HEK293 (cell line): ENCODE data around the gene NCAPG.

Experiments
- CTCF ChIA-PET: fragments of 350-600 bp; formaldehyde crosslinking; extraction: SDS; loops from one replicate; lab custom pipeline; 2021; ENCODE audit warnings: antibody characterized with exemption; lab: Yijun Ruan, JAX
- POLR2A ChIA-PET: fragments of 300-600 bp; formaldehyde crosslinking; extraction: SDS; loops from one replicate; lab custom pipeline; 2020; ENCODE audit warnings: antibody characterized with exemption, inconsistent platforms; lab: Yijun Ruan, JAX
- H3K27ac ChIP-seq: fragments of 200-500 bp; sonication (Bioruptor generic); 2 replicates; pipeline ENCODE4 v1.5.1; 2014; ENCODE audit warnings: low read depth, low read length, control low read depth, inconsistent platforms; ENCODE audit errors: extremely low read depth
- H3K36me3 ChIP-seq, 2 experiments: fragments of 200-500 bp in 1 of 2; sonication (Bioruptor generic) in 1 of 2; 1 replicate in 1 of 2; 2 replicates in 1 of 2; pipeline ENCODE4 v1.5.1; 2014 to 2017; ENCODE audit warnings: inconsistent platforms in 2 of 2, low read length in 2 of 2; ENCODE audit not compliant: control insufficient read depth in 2 of 2, insufficient read depth in 1 of 2
- H3K4me1 ChIP-seq: fragments of 200-500 bp; sonication (Bioruptor generic); 2 replicates; pipeline ENCODE4 v1.5.1; 2014; ENCODE audit warnings: mild to moderate bottlenecking, low read length, inconsistent platforms; ENCODE audit not compliant: control insufficient read depth, insufficient read depth
- H3K4me3 ChIP-seq: 2 replicates; pipeline ENCODE4 v1.5.1; 2011; ENCODE audit warnings: low read depth, mild to moderate bottlenecking, control low read depth, low read length, moderate library complexity
- H3K9me3 ChIP-seq: fragments of 200-500 bp; sonication (Bioruptor generic); 2 replicates; pipeline ENCODE4 v1.5.1; 2014; ENCODE audit warnings: low read depth, low read length, inconsistent platforms; ENCODE audit not compliant: control insufficient read depth, insufficient read depth
- BCL11A ChIP-seq: fragments of 450-650 bp; formaldehyde crosslinking; IDR thresholded peaks from 2 replicates; pipeline ENCODE4 v1.5.1; 2016; ENCODE audit warnings: low read depth, missing biosample characterization, missing genetic modification characterization
- GLIS2 ChIP-seq: fragments of 450-650 bp; formaldehyde crosslinking; IDR thresholded peaks from 2 replicates; pipeline ENCODE4 v1.5.1; 2016; ENCODE audit warnings: missing biosample characterization, missing genetic modification characterization
- KLF7 ChIP-seq: fragments of 450-650 bp; formaldehyde crosslinking; IDR thresholded peaks from 2 replicates; pipeline ENCODE4 v1.5.1; 2016; ENCODE audit warnings: missing biosample characterization, missing genetic modification characterization, borderline replicate concordance
- REPIN1 ChIP-seq: fragments of 450-650 bp; formaldehyde crosslinking; IDR thresholded peaks from 2 replicates; pipeline ENCODE4 v1.5.1; 2017; ENCODE audit warnings: missing biosample characterization, missing genetic modification characterization, low read depth
- SP2 ChIP-seq: fragments of 450-650 bp; formaldehyde crosslinking; IDR thresholded peaks from 2 replicates; pipeline ENCODE4 v1.5.1; 2016; ENCODE audit warnings: missing biosample characterization, missing genetic modification characterization
- ZBTB21 ChIP-seq: fragments of 450-650 bp; formaldehyde crosslinking; IDR thresholded peaks from 2 replicates; pipeline ENCODE4 v1.5.1; 2017; ENCODE audit warnings: missing biosample characterization, missing genetic modification characterization
- ZNF155 ChIP-seq: fragments of 450-650 bp; formaldehyde crosslinking; IDR thresholded peaks from 2 replicates; pipeline ENCODE4 v1.5.1; 2016; ENCODE audit warnings: missing biosample characterization, missing genetic modification characterization
- ZNF202 ChIP-seq: fragments of 450-650 bp; formaldehyde crosslinking; IDR thresholded peaks from 2 replicates; pipeline ENCODE4 v1.5.1; 2016; ENCODE audit warnings: missing biosample characterization, missing genetic modification characterization, borderline replicate concordance
- ZNF211 ChIP-seq: fragments of 450-650 bp; formaldehyde crosslinking; IDR thresholded peaks from 2 replicates; pipeline ENCODE4 v1.5.1; 2016; ENCODE audit warnings: low read depth, missing biosample characterization, missing genetic modification characterization
- ZNF23 ChIP-seq: fragments of 450-650 bp; formaldehyde crosslinking; IDR thresholded peaks from 2 replicates; pipeline ENCODE4 v1.5.1; 2016; ENCODE audit warnings: missing biosample characterization, missing genetic modification characterization, borderline replicate concordance
- ZNF292 ChIP-seq: fragments of 450-650 bp; formaldehyde crosslinking; IDR thresholded peaks from 2 replicates; pipeline ENCODE4 v1.5.1; 2016; ENCODE audit warnings: low read depth, missing biosample characterization, missing genetic modification characterization, borderline replicate concordance
- ZNF354C ChIP-seq: fragments of 450-650 bp; formaldehyde crosslinking; IDR thresholded peaks from 2 replicates; pipeline ENCODE4 v1.5.1; 2016; ENCODE audit warnings: missing biosample characterization, missing genetic modification characterization, low read depth, borderline replicate concordance
- ZNF416 ChIP-seq: fragments of 450-650 bp; formaldehyde crosslinking; IDR thresholded peaks from 2 replicates; pipeline ENCODE4 v1.5.1; 2016; ENCODE audit warnings: missing biosample characterization, missing genetic modification characterization
- ZNF549 ChIP-seq: fragments of 450-650 bp; IDR thresholded peaks from 2 replicates; pipeline ENCODE4 v1.5.1; 2018; ENCODE audit warnings: missing biosample characterization, missing genetic modification characterization, mild to moderate bottlenecking, inconsistent platforms, moderate library complexity
- ZNF664 ChIP-seq: fragments of 450-650 bp; formaldehyde crosslinking; IDR thresholded peaks from 2 replicates; pipeline ENCODE4 v1.5.1; 2016; ENCODE audit warnings: missing biosample characterization, missing genetic modification characterization
- ZNF670 ChIP-seq: fragments of 450-650 bp; formaldehyde crosslinking; IDR thresholded peaks from 2 replicates; pipeline ENCODE4 v1.5.1; 2016; ENCODE audit warnings: missing biosample characterization, missing genetic modification characterization, low read depth
- ZNF837 ChIP-seq: fragments of 450-650 bp; formaldehyde crosslinking; IDR thresholded peaks from 2 replicates; pipeline ENCODE4 v1.5.1; 2016; ENCODE audit warnings: missing biosample characterization, missing genetic modification characterization
- TF ChIP-seq, protein P1 (sequence below): fragments of 450-650 bp; formaldehyde crosslinking; conservative IDR thresholded peaks from 2 replicates; pipeline ENCODE4 v1.5.1; 2016; ENCODE audit warnings: low read depth, missing biosample characterization, missing genetic modification characterization
- TF ChIP-seq, protein P2 (sequence below): fragments of 450-650 bp; formaldehyde crosslinking; IDR thresholded peaks from 2 replicates; pipeline ENCODE4 v1.5.1; 2016; ENCODE audit warnings: missing biosample characterization, missing genetic modification characterization
- TF ChIP-seq, protein P3 (sequence below): fragments of 450-650 bp; formaldehyde crosslinking; IDR thresholded peaks from 2 replicates; pipeline ENCODE4 v1.5.1; 2016; ENCODE audit warnings: missing biosample characterization, missing genetic modification characterization

The NCAPG gene

DNA sequence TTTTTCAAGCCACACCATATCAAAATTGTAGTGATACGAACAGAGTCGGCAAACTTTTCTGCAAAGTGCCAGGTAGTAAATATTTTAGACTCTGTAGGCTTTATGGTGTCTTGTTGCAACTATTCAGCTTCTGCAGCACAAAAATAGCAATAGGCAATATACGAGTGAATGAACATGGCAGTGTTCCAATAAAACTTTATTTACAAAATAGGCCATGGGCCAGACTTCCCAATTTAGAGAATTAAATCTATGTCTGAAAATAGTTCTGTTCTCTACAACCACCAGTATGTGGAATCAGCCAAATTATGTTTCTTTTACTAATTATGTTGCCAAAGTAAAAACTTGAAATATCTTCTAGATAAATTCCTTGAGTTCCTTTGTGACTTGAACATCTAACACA lies 56.5 kb downstream of the NCAPG start (continued):
- TF ChIP-seq, protein P1, sequence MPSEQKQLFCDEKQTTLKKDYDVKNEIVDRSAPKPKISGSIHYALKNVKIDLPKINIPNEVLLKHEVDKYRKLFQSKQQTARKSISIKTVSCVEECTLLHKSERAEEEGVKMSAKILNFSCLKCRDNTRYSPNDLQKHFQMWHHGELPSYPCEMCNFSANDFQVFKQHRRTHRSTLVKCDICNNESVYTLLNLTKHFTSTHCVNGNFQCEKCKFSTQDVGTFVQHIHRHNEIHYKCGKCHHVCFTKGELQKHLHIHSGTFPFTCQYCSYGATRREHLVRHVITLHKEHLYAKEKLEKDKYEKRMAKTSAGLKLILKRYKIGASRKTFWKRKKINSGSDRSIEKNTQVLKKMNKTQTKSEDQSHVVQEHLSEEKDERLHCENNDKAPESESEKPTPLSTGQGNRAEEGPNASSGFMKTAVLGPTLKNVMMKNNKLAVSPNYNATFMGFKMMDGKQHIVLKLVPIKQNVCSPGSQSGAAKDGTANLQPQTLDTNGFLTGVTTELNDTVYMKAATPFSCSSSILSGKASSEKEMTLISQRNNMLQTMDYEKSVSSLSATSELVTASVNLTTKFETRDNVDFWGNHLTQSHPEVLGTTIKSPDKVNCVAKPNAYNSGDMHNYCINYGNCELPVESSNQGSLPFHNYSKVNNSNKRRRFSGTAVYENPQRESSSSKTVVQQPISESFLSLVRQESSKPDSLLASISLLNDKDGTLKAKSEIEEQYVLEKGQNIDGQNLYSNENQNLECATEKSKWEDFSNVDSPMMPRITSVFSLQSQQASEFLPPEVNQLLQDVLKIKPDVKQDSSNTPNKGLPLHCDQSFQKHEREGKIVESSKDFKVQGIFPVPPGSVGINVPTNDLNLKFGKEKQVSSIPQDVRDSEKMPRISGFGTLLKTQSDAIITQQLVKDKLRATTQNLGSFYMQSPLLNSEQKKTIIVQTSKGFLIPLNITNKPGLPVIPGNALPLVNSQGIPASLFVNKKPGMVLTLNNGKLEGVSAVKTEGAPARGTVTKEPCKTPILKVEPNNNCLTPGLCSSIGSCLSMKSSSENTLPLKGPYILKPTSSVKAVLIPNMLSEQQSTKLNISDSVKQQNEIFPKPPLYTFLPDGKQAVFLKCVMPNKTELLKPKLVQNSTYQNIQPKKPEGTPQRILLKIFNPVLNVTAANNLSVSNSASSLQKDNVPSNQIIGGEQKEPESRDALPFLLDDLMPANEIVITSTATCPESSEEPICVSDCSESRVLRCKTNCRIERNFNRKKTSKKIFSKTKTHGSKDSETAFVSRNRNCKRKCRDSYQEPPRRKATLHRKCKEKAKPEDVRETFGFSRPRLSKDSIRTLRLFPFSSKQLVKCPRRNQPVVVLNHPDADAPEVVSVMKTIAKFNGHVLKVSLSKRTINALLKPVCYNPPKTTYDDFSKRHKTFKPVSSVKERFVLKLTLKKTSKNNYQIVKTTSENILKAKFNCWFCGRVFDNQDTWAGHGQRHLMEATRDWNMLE (tag by site-specific recombination): no peak
- TF ChIP-seq, protein P2, sequence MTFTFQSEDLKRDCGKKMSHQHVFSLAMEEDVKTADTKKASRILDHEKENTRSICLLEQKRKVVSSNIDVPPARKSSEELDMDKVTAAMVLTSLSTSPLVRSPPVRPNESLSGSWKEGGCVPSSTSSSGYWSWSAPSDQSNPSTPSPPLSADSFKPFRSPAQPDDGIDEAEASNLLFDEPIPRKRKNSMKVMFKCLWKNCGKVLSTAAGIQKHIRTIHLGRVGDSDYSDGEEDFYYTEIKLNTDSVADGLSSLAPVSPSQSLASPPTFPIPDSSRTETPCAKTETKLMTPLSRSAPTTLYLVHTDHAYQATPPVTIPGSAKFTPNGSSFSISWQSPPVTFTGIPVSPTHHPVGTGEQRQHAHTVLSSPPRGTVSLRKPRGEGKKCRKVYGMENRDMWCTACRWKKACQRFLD (tag by site-specific recombination): no peak
- TF ChIP-seq ZNF23 (tag by site-specific recombination): no peak
- no peak for TF ChIP-seq SP2
- no peak for TF ChIP-seq ZNF211 (tag by site-specific recombination)
- no peak for TF ChIP-seq ZNF549
- no peak for TF ChIP-seq ZNF416 (tag by site-specific recombination)
- TF ChIP-seq ZBTB21: no peak
- TF ChIP-seq, protein P3, sequence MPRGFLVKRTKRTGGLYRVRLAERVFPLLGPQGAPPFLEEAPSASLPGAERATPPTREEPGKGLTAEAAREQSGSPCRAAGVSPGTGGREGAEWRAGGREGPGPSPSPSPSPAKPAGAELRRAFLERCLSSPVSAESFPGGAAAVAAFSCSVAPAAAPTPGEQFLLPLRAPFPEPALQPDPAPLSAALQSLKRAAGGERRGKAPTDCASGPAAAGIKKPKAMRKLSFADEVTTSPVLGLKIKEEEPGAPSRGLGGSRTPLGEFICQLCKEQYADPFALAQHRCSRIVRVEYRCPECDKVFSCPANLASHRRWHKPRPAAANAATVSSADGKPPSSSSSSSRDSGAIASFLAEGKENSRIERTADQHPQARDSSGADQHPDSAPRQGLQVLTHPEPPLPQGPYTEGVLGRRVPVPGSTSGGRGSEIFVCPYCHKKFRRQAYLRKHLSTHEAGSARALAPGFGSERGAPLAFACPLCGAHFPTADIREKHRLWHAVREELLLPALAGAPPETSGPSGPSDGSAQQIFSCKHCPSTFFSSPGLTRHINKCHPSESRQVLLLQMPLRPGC (tag by site-specific recombination): no peak

DNA sequence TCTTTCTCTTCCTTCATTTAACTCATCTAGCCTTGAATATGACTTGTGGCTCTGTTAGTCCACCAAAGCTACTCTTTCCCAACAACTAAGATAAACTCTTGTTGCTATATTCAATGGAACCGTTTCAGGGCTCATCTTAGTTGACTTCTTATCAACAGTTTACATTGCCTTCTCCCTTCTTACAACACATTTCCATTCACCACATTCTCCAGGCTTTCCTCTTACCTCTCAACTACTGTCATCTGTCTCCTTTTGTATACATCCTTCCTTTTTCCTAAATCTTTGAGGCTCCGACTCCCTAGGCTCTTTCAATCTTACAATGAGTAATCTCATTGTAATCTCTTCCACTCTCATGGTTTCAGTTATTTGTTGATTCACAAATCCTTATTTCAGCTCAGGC lies 58.5 kb downstream of the NCAPG start:
- H3K4me3 ChIP-seq: no peak overlapping the region
- ChIA-PET POLR2A (no interaction called here), CTCF (interaction anchor here (0.5 to 0.6 kb wide), 2 partner anchors 13 to 199 kb away, joined by 3 read pairs; no protein-coding TSS in a partner anchor)
- no peak for TF ChIP-seq ZNF292 (tag by site-specific recombination)
- no peak for TF ChIP-seq ZNF202 (tag by site-specific recombination)
- TF ChIP-seq ZNF670 (tag by site-specific recombination): no peak
- TF ChIP-seq KLF7 (tag by site-specific recombination): no peak
- no peak for TF ChIP-seq ZNF155 (tag by site-specific recombination)
- no peak for TF ChIP-seq ZNF837 (tag by site-specific recombination)
- no peaks in the 10 kb centered on the region for H3K36me3 ChIP-seq
- H3K9me3 ChIP-seq: no peaks in the 10 kb centered on the region
- H3K27ac ChIP-seq: no peak overlapping the region
- no peaks in the 10 kb centered on the region for H3K4me1 ChIP-seq

DNA sequence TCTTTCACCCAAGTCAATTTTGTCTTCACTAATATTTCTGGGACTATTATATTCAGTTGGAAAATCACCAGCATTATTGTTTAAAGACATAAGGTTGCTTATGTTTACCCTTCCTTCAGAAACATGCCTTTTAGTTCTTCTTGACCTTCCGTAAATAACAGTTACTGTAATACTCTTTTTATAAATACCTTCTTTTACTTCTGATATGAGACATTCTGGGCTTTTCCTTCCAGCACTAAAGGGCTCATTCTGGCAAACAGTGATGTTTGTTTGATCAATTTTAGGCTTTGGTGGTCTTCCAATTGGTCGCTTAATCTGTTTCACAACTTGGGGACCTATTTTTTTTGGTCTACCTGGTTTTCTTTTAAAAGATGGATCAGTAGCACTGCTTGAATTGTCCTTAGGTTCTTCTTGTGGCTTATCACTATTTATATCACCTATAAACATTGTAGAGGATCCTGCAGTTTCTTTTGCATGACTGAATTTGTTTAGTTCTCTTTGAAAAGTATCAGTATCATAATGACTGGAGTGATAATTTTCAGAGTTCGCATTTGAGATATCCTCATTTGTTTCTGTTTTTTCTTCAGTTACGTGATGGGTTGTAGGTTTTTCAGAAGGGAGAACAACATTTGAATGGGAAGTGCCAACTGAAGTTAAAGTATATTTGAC lies 64.8 kb downstream of the NCAPG start:
- Histone ChIP-seq H3K36me3 (no peaks in the 10 kb centered on the region), H3K27ac (no peak overlapping the region), H3K4me1 (no peaks in the 10 kb centered on the region), H3K9me3 (no peaks in the 10 kb centered on the region), H3K4me3 (no peak overlapping the region)
- CTCF ChIA-PET: no interaction called here
- POLR2A ChIA-PET: no interaction called here
- TF ChIP-seq BCL11A (tag by site-specific recombination) (no peak), KLF7 (tag by site-specific recombination) (no peak), REPIN1 (tag by site-specific recombination) (no peak), ZNF354C (tag by site-specific recombination) (no peak), GLIS2 (tag by site-specific recombination) (no peak), ZNF664 (no peak)
